Measurements from ENCODE around the gene DSG2.

DNA sequence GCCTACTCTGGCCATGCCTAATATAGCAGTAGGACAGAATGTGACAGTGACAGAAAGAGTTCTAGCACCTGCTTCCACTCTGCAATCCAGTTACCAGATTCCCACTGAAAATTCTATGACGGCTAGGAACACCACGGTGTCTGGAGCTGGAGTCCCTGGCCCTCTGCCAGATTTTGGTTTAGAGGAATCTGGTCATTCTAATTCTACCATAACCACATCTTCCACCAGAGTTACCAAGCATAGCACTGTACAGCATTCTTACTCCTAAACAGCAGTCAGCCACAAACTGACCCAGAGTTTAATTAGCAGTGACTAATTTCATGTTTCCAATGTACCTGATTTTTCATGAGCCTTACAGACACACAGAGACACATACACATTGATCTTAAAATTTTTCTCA lies 48.5 kb downstream of the DSG2 start:
- TF ChIP-seq, protein P1, sequence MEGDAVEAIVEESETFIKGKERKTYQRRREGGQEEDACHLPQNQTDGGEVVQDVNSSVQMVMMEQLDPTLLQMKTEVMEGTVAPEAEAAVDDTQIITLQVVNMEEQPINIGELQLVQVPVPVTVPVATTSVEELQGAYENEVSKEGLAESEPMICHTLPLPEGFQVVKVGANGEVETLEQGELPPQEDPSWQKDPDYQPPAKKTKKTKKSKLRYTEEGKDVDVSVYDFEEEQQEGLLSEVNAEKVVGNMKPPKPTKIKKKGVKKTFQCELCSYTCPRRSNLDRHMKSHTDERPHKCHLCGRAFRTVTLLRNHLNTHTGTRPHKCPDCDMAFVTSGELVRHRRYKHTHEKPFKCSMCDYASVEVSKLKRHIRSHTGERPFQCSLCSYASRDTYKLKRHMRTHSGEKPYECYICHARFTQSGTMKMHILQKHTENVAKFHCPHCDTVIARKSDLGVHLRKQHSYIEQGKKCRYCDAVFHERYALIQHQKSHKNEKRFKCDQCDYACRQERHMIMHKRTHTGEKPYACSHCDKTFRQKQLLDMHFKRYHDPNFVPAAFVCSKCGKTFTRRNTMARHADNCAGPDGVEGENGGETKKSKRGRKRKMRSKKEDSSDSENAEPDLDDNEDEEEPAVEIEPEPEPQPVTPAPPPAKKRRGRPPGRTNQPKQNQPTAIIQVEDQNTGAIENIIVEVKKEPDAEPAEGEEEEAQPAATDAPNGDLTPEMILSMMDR (IDR thresholded peaks at IDR 0.05) = no peak
- TF ChIP-seq POLR2A (IDR thresholded peaks at IDR 0.05) = no peak
